ENCODE measurements around the gene ZNF469. TPM values are rescaled to one million over a fixed set of nuclear protein-coding genes. Genes with fewer than 3 reads are reported as not detected.

Gene ZNF469
- total RNA-seq, result 1 to 10 TPM in 5 of 6 donors, under 1 TPM in 1; 0.98 to 4.2 (median 2.4) TPM

GRCh38 chr16:88382491-88383400 is at the start of gene ZNF469:
TSS of gene ZNF469 (plus strand) at chr16:88382959. CDS start at chr16:88427471, 44,512 bp downstream.
- Histone ChIP-seq H3K4me3 (peak within 1 kb of the TSS in 3 of 4 donors; percentile 38 to 46 (median 39)), H3K27ac (peak within 1 kb of the TSS in 1 of 4 donors; percentile 54)
- peak in 1 of 2 donors; percentile 88 for DNase-seq

GRCh38 chr16:88333848-88334777 is 48.6 kb upstream of the ZNF469 start:
- H3K36me3 ChIP-seq, result no peaks in the 10 kb centered on the region
- H3K9me3 ChIP-seq, result no peaks in the 10 kb centered on the region
- H3K27me3 ChIP-seq, result no peaks in the 10 kb centered on the region
- 78 to 79% methylated on average over 9 to 10 of the region's 10 CpGs for WGBS, 2 donors
- ATAC-seq (ENCODE audit: low FRiP score in 2 of 2), result no peak
- peaks cover 0 to 5% (median 0%) of the 10 kb centered on the region in 4 donors for H3K4me1 ChIP-seq
- no peak for TF ChIP-seq EP300 (IDR thresholded peaks at IDR 0.05)
- TF ChIP-seq POLR2AphosphoS5 (IDR thresholded peaks at IDR 0.05), result no peak
- no peak for TF ChIP-seq POLR2A (IDR thresholded peaks at IDR 0.05)
- no peak for TF ChIP-seq CTCF (IDR thresholded peaks at IDR 0.05)
- peak overlapping the region in 2 of 4 donors; percentile 5 to 6 for H3K4me3 ChIP-seq
- no peak for DNase-seq
- H3K27ac ChIP-seq, result no peak overlapping the region

More at GRCh38 chr16:88382491-88383400, at the start of gene ZNF469:
- peaks cover 0 to 20% (median 4%) of the 10 kb centered on the region in 4 donors for H3K27me3 ChIP-seq
- 26 to 63% methylated on average over 8 to 30 of the region's 87 CpGs for WGBS, 2 donors
- TF ChIP-seq POLR2AphosphoS5 (IDR thresholded peaks at IDR 0.05), result no peak
- TF ChIP-seq EP300 (IDR thresholded peaks at IDR 0.05), result no peak
- TF ChIP-seq POLR2A (IDR thresholded peaks at IDR 0.05), result no peak
- no peak for TF ChIP-seq CTCF (IDR thresholded peaks at IDR 0.05)
- H3K9me3 ChIP-seq, result no peaks in the 10 kb centered on the region
- H3K4me1 ChIP-seq, result peaks cover 11 to 19% (median 15%) of the 10 kb centered on the region in 4 donors
- peak in 1 of 2 donors; percentile 47 for ATAC-seq (ENCODE audit: low FRiP score in 2 of 2)
- H3K36me3 ChIP-seq, result no peaks in the 10 kb centered on the region

GRCh38 chr16:88334778-88335720 is 47.7 kb upstream of the ZNF469 start:
- no peak overlapping the region for H3K27ac ChIP-seq
- H3K9me3 ChIP-seq, result no peaks in the 10 kb centered on the region
- no peak for DNase-seq
- 86 to 88% methylated on average over 21 to 29 of the region's 29 CpGs for WGBS, 2 donors
- no peak for ATAC-seq (ENCODE audit: low FRiP score in 2 of 2)
- no peaks in the 10 kb centered on the region for H3K36me3 ChIP-seq
- TF ChIP-seq EP300 (IDR thresholded peaks at IDR 0.05) (no peak), POLR2AphosphoS5 (IDR thresholded peaks at IDR 0.05) (no peak), CTCF (IDR thresholded peaks at IDR 0.05) (no peak), POLR2A (IDR thresholded peaks at IDR 0.05) (no peak)
- no peaks in the 10 kb centered on the region for H3K27me3 ChIP-seq
- H3K4me1 ChIP-seq, result peaks cover 0 to 5% (median 0%) of the 10 kb centered on the region in 4 donors
- H3K4me3 ChIP-seq, result no peak overlapping the region

- TF ChIP-seq POLR2AphosphoS5 (IDR thresholded peaks at IDR 0.05), result no peak
- TF ChIP-seq POLR2A (IDR thresholded peaks at IDR 0.05), result no peak
- TF ChIP-seq EP300 (IDR thresholded peaks at IDR 0.05), result no peak
- TF ChIP-seq CTCF (IDR thresholded peaks at IDR 0.05), result no peak
- WGBS, 2 donors, result 90 to 95% methylated on average over 8 of the region's 8 CpGs
- Histone ChIP-seq H3K27me3 (no peaks in the 10 kb centered on the region), H3K36me3 (no peaks in the 10 kb centered on the region), H3K27ac (no peak overlapping the region), H3K4me3 (no peak overlapping the region), H3K9me3 (no peaks in the 10 kb centered on the region), H3K4me1 (peaks cover 0 to 5% (median 0%) of the 10 kb centered on the region in 4 donors)
- ATAC-seq (ENCODE audit: low FRiP score in 2 of 2) (no peak), DNase-seq (no peak)
These were observed 45.7 kb upstream of the ZNF469 start for GRCh38 chr16:88337021-88337420.

Measured in upper lobe of left lung (tissue), 6 donors.